Trophoblast cell (in vitro differentiated cells and primary cell): ENCODE data around the gene TUBB6.
A peak's percentile ranks its signal among the peaks of the same experiment; 100 is the strongest.

Source experiments
- DNase-seq, 2 donors: peaks; one replicate each; pipeline ENCODE4 v3.0.0-alpha.2; 2016
- H2AFZ ChIP-seq: 2 replicates; pipeline ENCODE4 v1.6.1; 2013; ENCODE audit warnings: low read length, moderate library complexity, mild to moderate bottlenecking; ENCODE audit not compliant: insufficient read depth, poor library complexity
- H2AK5ac ChIP-seq: 2 replicates; pipeline ENCODE4 v1.6.1; 2013; ENCODE audit warnings: mild to moderate bottlenecking, low read length
- H2BK120ac ChIP-seq: 2 replicates; pipeline ENCODE4 v1.6.1; 2013; ENCODE audit warnings: low read length, mild to moderate bottlenecking, moderate library complexity; ENCODE audit not compliant: insufficient read depth, poor library complexity
- H2BK12ac ChIP-seq: 2 replicates; pipeline ENCODE4 v1.6.1; 2013; ENCODE audit warnings: mild to moderate bottlenecking, low read length, moderate library complexity
- H2BK5ac ChIP-seq: 2 replicates; pipeline ENCODE4 v1.6.1; 2013; ENCODE audit warnings: low read length, low read depth, moderate library complexity, mild to moderate bottlenecking; ENCODE audit not compliant: poor library complexity
- H3K14ac ChIP-seq: 2 replicates; pipeline ENCODE4 v1.6.1; 2013; ENCODE audit warnings: mild to moderate bottlenecking, low read length
- H3K18ac ChIP-seq: 2 replicates; pipeline ENCODE4 v1.6.1; 2013; ENCODE audit warnings: mild to moderate bottlenecking, low read length
- H3K23ac ChIP-seq: 2 replicates; pipeline ENCODE4 v1.6.1; 2013; ENCODE audit warnings: low read length
- H3K27ac ChIP-seq: 2 replicates; pipeline ENCODE4 v1.5.1; 2013; ENCODE audit warnings: low read depth, mild to moderate bottlenecking, inconsistent platforms, low read length, moderate library complexity
- H3K27me3 ChIP-seq: 2 replicates; pipeline ENCODE4 v1.6.1; 2013; ENCODE audit warnings: inconsistent platforms, mild to moderate bottlenecking, low read length, moderate library complexity; ENCODE audit not compliant: insufficient read depth
- H3K36me3 ChIP-seq, 2 experiments: 1 replicate in 1 of 2; 2 replicates in 1 of 2; pipeline ENCODE4 v1.6.1; 2013; ENCODE audit warnings: low read length in 2 of 2, mild to moderate bottlenecking in 2 of 2, moderate library complexity in 1 of 2; ENCODE audit not compliant: insufficient read depth in 2 of 2, control insufficient read depth in 1 of 2
- H3K4ac ChIP-seq: 2 replicates; pipeline ENCODE4 v1.6.1; 2013; ENCODE audit warnings: low read depth, mild to moderate bottlenecking, low read length, moderate library complexity
- H3K4me1 ChIP-seq, 2 experiments: 1 replicate in 1 of 2; 2 replicates in 1 of 2; pipeline ENCODE4 v1.6.1; 2013; ENCODE audit warnings: low read length in 2 of 2, mild to moderate bottlenecking in 2 of 2, moderate library complexity in 1 of 2; ENCODE audit not compliant: insufficient read depth in 2 of 2, control insufficient read depth in 1 of 2
- H3K4me2 ChIP-seq: 2 replicates; pipeline ENCODE4 v1.6.1; 2013; ENCODE audit warnings: inconsistent platforms, mild to moderate bottlenecking, low read length, moderate library complexity
- H3K4me3 ChIP-seq: 2 replicates; pipeline ENCODE4 v1.5.1; 2013; ENCODE audit warnings: mild to moderate bottlenecking, low read depth, low read length, inconsistent platforms
- H3K79me1 ChIP-seq: one replicate; pipeline ENCODE4 v1.6.1; 2013; ENCODE audit warnings: low read length
- H3K79me2 ChIP-seq: 2 replicates; pipeline ENCODE4 v1.6.1; 2013; ENCODE audit warnings: low read length, mild to moderate bottlenecking; ENCODE audit not compliant: control insufficient read depth, insufficient read depth, poor library complexity
- H3K9ac ChIP-seq: 2 replicates; pipeline ENCODE4 v1.6.1; 2013; ENCODE audit warnings: mild to moderate bottlenecking, low read length
- H3K9me3 ChIP-seq: 2 replicates; pipeline ENCODE4 v1.6.1; 2013; ENCODE audit warnings: low read depth, mild to moderate bottlenecking, control low read depth, inconsistent platforms, low read length; ENCODE audit not compliant: insufficient read depth
- H4K12ac ChIP-seq: 2 replicates; pipeline ENCODE4 v1.6.1; 2013; ENCODE audit warnings: low read depth, mild to moderate bottlenecking, low read length, moderate library complexity
- H4K8ac ChIP-seq: 2 replicates; pipeline ENCODE4 v1.6.1; 2013; ENCODE audit warnings: low read depth, mild to moderate bottlenecking, low read length, moderate library complexity
- H4K91ac ChIP-seq: one replicate; pipeline ENCODE4 v1.6.1; 2013; ENCODE audit warnings: low read depth, mild to moderate bottlenecking, low read length, moderate library complexity
- WGBS: extraction: QIAGEN DNeasy Blood & Tissue Kit; methylation state at CpG from one replicate; pipeline ENCODE4 v1.1.7; 2013; ENCODE audit warnings: missing lambda C conversion rate; ENCODE audit not compliant: insufficient read length, insufficient coverage; ENCODE audit errors: extremely low coverage; 5-methylcytosine and 5-hydroxymethylcytosine counted together

Gene TUBB6

GRCh38 chr18:12329125-12329698, 21.2 kb downstream of the TUBB6 start:
- Histone ChIP-seq H3K4ac (no peak overlapping the region), H2AFZ (no peak overlapping the region), H3K9me3 (no peaks in the 10 kb centered on the region), H3K4me1 (peaks cover 6 to 7% of the 10 kb centered on the region in 2 experiments), H4K91ac (no peak overlapping the region), H2BK12ac (no peak overlapping the region), H2AK5ac (no peak overlapping the region), H3K79me2 (no peaks in the 10 kb centered on the region), H3K36me3 (peaks cover 42 to 51% of the 10 kb centered on the region in 2 experiments), H3K23ac (no peak overlapping the region), H4K12ac (no peak overlapping the region), H2BK5ac (no peak overlapping the region), H3K4me3 (no peak overlapping the region), H4K8ac (no peak overlapping the region), H3K27ac (no peak overlapping the region), H3K14ac (no peak overlapping the region), H3K4me2 (no peak overlapping the region), H2BK120ac (no peak overlapping the region), H3K18ac (no peak overlapping the region), H3K9ac (no peak overlapping the region), H3K27me3 (no peaks in the 10 kb centered on the region), H3K79me1 (no peaks in the 10 kb centered on the region)
- DNase-seq: no peak
- WGBS: no CpG with 5 or more reads among the region's 11 CpGs

- no CpG with 5 or more reads among the region's 4 CpGs for WGBS
- no peak overlapping the region for H3K23ac ChIP-seq
- H3K18ac ChIP-seq: no peak overlapping the region
- H3K9ac ChIP-seq: no peak overlapping the region
- no peak overlapping the region for H3K4me2 ChIP-seq
- no peak overlapping the region for H4K12ac ChIP-seq
- DNase-seq: no peak
- H2BK5ac ChIP-seq: no peak overlapping the region
- H3K4me1 ChIP-seq: peaks cover 16 to 17% of the 10 kb centered on the region in 2 experiments
- no peak overlapping the region for H3K4me3 ChIP-seq
- no peak overlapping the region for H2BK12ac ChIP-seq
- H3K14ac ChIP-seq: no peak overlapping the region
- peaks cover 31 to 42% of the 10 kb centered on the region in 2 experiments for H3K36me3 ChIP-seq
- no peaks in the 10 kb centered on the region for H3K9me3 ChIP-seq
- no peaks in the 10 kb centered on the region for H3K27me3 ChIP-seq
- H2AK5ac ChIP-seq: no peak overlapping the region
- H4K8ac ChIP-seq: no peak overlapping the region
- no peaks in the 10 kb centered on the region for H3K79me2 ChIP-seq
- peaks cover 3% of the 10 kb centered on the region for H3K79me1 ChIP-seq
- no peak overlapping the region for H3K4ac ChIP-seq
- H2BK120ac ChIP-seq: no peak overlapping the region
- H2AFZ ChIP-seq: no peak overlapping the region
- H3K27ac ChIP-seq: no peak overlapping the region
- H4K91ac ChIP-seq: no peak overlapping the region
Observed at GRCh38 chr18:12330766-12331165, 22.7 kb downstream of the TUBB6 start.

GRCh38 chr18:12333506-12334290, 25.7 kb downstream of the TUBB6 start:
- H3K4ac ChIP-seq: no peak overlapping the region
- H3K36me3 ChIP-seq: peaks cover 9 to 24% of the 10 kb centered on the region in 2 experiments
- no peaks in the 10 kb centered on the region for H3K27me3 ChIP-seq
- H2AK5ac ChIP-seq: no peak overlapping the region
- no CpG with 5 or more reads among the region's 10 CpGs for WGBS
- H2BK120ac ChIP-seq: no peak overlapping the region
- peaks cover 32 to 36% of the 10 kb centered on the region in 2 experiments for H3K4me1 ChIP-seq
- no peak overlapping the region for H3K14ac ChIP-seq
- no peak overlapping the region for H3K18ac ChIP-seq
- no peak overlapping the region for H2AFZ ChIP-seq
- H3K9ac ChIP-seq: no peak overlapping the region
- H3K23ac ChIP-seq: no peak overlapping the region
- no peaks in the 10 kb centered on the region for H3K9me3 ChIP-seq
- DNase-seq: peak; percentile 34 to 64
- peak overlapping the region; percentile 32 for H2BK12ac ChIP-seq
- peaks cover 3% of the 10 kb centered on the region for H3K79me1 ChIP-seq
- no peak overlapping the region for H3K27ac ChIP-seq
- no peaks in the 10 kb centered on the region for H3K79me2 ChIP-seq
- H4K91ac ChIP-seq: no peak overlapping the region
- H4K8ac ChIP-seq: no peak overlapping the region
- no peak overlapping the region for H3K4me2 ChIP-seq
- H4K12ac ChIP-seq: no peak overlapping the region
- no peak overlapping the region for H3K4me3 ChIP-seq
- no peak overlapping the region for H2BK5ac ChIP-seq

DNA sequence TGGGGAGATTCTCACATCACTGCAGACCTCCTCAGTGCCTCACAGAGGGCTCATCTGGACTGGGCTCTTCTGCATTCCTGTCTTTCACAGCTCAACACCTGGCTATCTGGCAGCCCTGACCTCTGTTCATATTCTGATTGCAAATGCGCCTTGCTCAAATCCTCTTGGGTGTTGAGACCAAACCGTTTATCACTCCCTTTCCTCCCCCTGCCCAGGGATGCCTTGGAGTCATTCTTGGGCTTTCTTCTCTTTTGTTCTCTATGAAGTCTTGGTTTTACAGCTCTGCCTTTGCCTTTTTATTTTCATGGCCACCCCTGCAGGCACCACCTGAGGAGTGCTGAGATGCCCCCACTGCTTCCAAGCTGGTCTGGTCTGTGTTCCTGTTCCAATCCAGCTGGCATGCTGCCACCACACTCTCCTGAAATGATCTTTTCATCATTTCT, 26.3 kb downstream of the TUBB6 start:
- no peaks in the 10 kb centered on the region for H3K27me3 ChIP-seq
- H2BK120ac ChIP-seq: no peak overlapping the region
- H2BK12ac ChIP-seq: no peak overlapping the region
- H4K8ac ChIP-seq: no peak overlapping the region
- H3K9ac ChIP-seq: no peak overlapping the region
- H2AK5ac ChIP-seq: no peak overlapping the region
- WGBS: no CpG with 5 or more reads among the region's 2 CpGs
- H3K36me3 ChIP-seq: peaks cover 7 to 19% of the 10 kb centered on the region in 2 experiments
- H3K23ac ChIP-seq: no peak overlapping the region
- DNase-seq: peak in 1 of 2 donors; percentile 26
- no peak overlapping the region for H3K18ac ChIP-seq
- no peak overlapping the region for H3K4me2 ChIP-seq
- no peaks in the 10 kb centered on the region for H3K79me2 ChIP-seq
- no peak overlapping the region for H3K4ac ChIP-seq
- H3K4me3 ChIP-seq: no peak overlapping the region
- H4K12ac ChIP-seq: no peak overlapping the region
- H4K91ac ChIP-seq: no peak overlapping the region
- H3K4me1 ChIP-seq: peaks cover 32 to 36% of the 10 kb centered on the region in 2 experiments
- no peak overlapping the region for H2AFZ ChIP-seq
- H3K79me1 ChIP-seq: peaks cover 3% of the 10 kb centered on the region
- no peak overlapping the region for H2BK5ac ChIP-seq
- no peaks in the 10 kb centered on the region for H3K9me3 ChIP-seq
- no peak overlapping the region for H3K27ac ChIP-seq
- no peak overlapping the region for H3K14ac ChIP-seq
